Right cardiac atrium (tissue), 5 donors: ENCODE measurements around the gene PHACTR1. TPM values are rescaled to one million over a fixed set of nuclear protein-coding genes. Genes with fewer than 3 reads are reported as not detected.

Experiments used
- ATAC-seq, 2 donors: fragments of 200-7000 bp; cut with Tn5 transposase; one replicate each; pipeline versions ENCODE4 v1.8.0 to v1.9.1; 2020; ENCODE audit warnings: moderate library complexity in 2 of 2, mild to moderate bottlenecking in 1 of 2
- DNase-seq, 3 donors: peaks; one replicate each; pipeline ENCODE4 v3.0.0-alpha.2; 2020
- H3K27ac ChIP-seq: one replicate; pipeline ENCODE4 v1.5.1; 2013; ENCODE audit warnings: mild to moderate bottlenecking, low read length, control low read depth, moderate library complexity
- H3K27me3 ChIP-seq: one replicate; pipeline ENCODE4 v1.6.1; 2013; ENCODE audit not compliant: control insufficient read depth, insufficient read depth
- H3K4me1 ChIP-seq: one replicate; pipeline ENCODE4 v1.6.1; 2013; ENCODE audit warnings: low read length; ENCODE audit not compliant: control insufficient read depth, insufficient read depth
- H3K4me3 ChIP-seq: one replicate; pipeline ENCODE4 v1.5.1; 2013; ENCODE audit warnings: low read length, control low read depth
- H3K9me3 ChIP-seq: one replicate; pipeline ENCODE4 v1.6.1; 2013; ENCODE audit warnings: low read length; ENCODE audit not compliant: control insufficient read depth
- WGBS: extraction: QIAGEN DNeasy Blood & Tissue Kit; methylation state at CpG from one replicate; pipeline ENCODE4 v1.1.7; 2013; 5-methylcytosine and 5-hydroxymethylcytosine counted together
- intact Hi-C, 4 donors: fragments of 100-400 bp; cut with DNase I; formaldehyde crosslinking; loops; one replicate each; pipeline versions ENCODE4 v1.11.0 to v1.14.0; 2022 to 2023
- polyA plus RNA-seq: library from polyadenylated mRNA; stranded (reverse); fragments of 200-250 nt; gene quantifications from one replicate; pipeline ENCODE4 v1.2.3, GENCODE V29; 2013
- total RNA-seq, 4 donors: library from RNA; stranded (reverse); fragmentation: NEBNext Ultra II Directional; extraction: Animal tissue kit (Norgen Biotek cat#: 25700); gene quantifications; one replicate each; pipeline ENCODE4 v1.2.1, GENCODE V29; 2021
- donor health status: healthy with polysubstance abuse.
- donor health status: DM: no; HTN: yes; CAD: no.
- donor health status: DM: no; HTN: no; CAD: no.
- donor health status: DM: no; HTN: yes; CAD: no; lungs with severe emphysema.
- donor health status: DM: yes; HTN: yes; CAD: no.

The PHACTR1 gene
- total and polyA plus RNA-seq, 5 donors: 7.3 to 29.4 (median 25.1) TPM

DNA sequence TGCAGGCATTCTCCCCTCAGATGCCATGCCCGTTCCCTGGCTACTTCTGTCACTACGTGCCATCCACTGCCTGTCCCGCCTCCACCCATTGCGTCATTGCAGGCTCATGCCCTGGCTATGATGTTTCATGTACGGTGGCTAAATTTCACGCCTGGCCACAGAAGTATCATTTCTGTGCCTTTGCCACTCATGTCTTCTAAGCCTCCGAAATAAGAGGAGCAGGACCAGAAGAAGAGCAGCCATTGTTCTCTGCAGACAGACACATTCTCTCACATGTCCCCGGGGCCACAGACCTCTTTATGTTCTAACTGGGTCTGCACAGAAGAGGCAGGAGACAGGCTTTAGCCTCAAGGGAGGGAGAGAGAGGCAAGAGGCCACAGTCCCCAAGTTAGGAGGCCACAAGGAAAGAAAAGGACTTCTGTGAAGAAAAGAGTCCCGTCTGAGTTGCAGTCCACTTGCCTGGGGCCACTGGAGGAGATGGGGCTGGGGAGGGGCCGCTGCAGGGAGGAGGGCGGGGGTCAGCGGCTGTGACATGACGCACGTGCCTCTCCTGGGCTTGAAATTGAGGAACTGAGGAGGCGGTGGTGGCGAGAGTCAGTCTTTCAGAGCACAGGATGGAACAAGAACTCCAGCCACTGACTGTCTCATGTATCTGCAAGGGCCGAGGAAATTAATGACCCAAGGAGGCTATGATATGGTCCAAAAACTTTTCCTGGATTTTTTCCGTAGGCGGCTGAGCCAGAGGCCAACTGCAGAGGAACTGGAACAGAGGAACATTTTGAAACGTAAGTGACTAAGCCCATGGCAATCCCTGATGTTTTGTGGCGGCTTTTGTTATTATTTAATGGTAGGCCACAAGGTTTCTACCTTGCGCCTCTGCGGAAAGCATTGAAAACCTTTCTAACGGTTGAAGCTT, 555.8 kb downstream of the PHACTR1 start:
- peak in 1 of 2 donors; percentile 37 for ATAC-seq
- Histone ChIP-seq H3K9me3 (no peaks in the 10 kb centered on the region), H3K4me1 (no peaks in the 10 kb centered on the region), H3K4me3 (no peak overlapping the region), H3K27me3 (no peaks in the 10 kb centered on the region), H3K27ac (no peak overlapping the region)
- intact Hi-C loops: no loop called here
- 79% methylated on average over 24 of the region's 24 CpGs for WGBS
- DNase-seq: peak; percentile 29 to 75 (median 64)

GRCh38 chr6:13273202-13273930, 556.8 kb downstream of the PHACTR1 start:
- ATAC-seq (no peak), DNase-seq (no peak)
- intact Hi-C loops: no loop called here
- WGBS: 69% methylated on average over 10 of the region's 10 CpGs
- no peak overlapping the region for H3K27ac ChIP-seq
- no peaks in the 10 kb centered on the region for H3K4me1 ChIP-seq
- H3K4me3 ChIP-seq: no peak overlapping the region
- no peaks in the 10 kb centered on the region for H3K27me3 ChIP-seq
- no peaks in the 10 kb centered on the region for H3K9me3 ChIP-seq

- Histone ChIP-seq H3K27me3 (no peaks in the 10 kb centered on the region), H3K4me1 (no peaks in the 10 kb centered on the region), H3K27ac (no peak overlapping the region), H3K9me3 (no peaks in the 10 kb centered on the region), H3K4me3 (no peak overlapping the region)
- 62% methylated on average over 21 of the region's 21 CpGs for WGBS
- intact Hi-C loops: no loop called here
- DNase-seq: peak in 2 of 3 donors; percentile 28 to 51
- no peak for ATAC-seq
These were observed 557.6 kb downstream of the PHACTR1 start for GRCh38 chr6:13273931-13274706.

DNA sequence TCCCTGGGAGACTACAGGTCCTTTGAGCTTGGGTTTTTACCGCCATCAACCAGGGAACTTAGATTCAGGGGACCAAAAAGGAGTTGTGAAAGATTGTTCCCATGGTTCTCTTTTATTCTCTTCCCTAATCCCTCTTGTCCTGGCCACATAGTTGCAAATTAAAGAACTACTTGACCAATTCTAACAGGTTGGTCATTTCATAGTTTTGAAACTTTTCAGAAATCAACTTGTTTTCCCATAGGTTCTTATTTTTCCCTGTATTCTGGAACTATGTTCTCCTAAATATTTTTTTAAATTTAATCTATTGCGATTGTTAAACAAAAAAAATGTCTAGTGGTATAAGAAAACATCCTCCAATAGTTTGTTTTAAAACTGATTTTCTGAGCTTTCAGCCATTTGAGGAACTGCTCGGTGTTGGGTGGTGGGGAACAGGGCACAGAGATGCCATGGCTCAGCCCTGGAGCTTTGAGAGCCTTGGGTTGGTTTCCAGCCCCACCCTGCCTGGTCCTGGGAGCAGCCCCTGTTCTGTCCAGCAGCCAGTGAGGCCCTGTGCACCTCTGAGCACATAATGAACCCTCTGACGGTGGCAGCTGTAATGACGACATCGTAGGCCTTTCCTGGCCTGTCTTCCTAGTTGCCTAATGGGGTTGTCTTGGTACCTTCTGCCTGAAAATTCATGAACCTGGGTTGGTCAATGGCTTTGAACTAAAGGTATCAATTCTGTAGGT, 558.3 kb downstream of the PHACTR1 start:
- no peak overlapping the region for H3K27ac ChIP-seq
- no peaks in the 10 kb centered on the region for H3K9me3 ChIP-seq
- H3K4me3 ChIP-seq: no peak overlapping the region
- WGBS: 73% methylated on average over 6 of the region's 6 CpGs
- intact Hi-C loops: no loop called here
- no peak for ATAC-seq
- H3K27me3 ChIP-seq: no peaks in the 10 kb centered on the region
- H3K4me1 ChIP-seq: peaks cover 2% of the 10 kb centered on the region
- DNase-seq: no peak

DNA sequence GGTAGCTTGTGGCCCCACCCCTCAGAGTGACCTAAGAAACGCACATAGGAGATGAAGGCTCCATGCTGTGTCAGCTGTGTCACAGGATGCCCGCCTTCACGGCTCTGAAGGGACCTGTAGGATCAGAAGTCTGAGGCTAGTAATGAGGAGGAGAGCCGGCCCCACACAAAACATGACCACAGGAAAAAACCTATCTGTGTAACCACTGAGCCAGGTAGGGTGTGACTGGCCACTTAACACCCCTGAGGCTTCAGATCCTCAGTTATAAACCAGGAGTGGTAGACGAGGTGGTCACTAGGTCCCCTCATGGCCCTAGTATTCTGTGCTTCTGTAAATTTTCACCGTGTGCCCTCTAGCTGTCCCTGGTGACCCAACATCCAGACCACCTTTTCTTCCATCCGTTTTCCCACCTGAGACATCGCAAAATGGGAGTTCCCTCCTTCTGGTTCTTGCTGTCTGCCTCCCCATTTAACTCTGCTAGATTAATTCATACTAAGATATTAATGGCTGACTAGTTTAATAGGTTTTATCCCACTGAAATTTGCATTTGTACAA, 558.9 kb downstream of the PHACTR1 start:
- H3K27me3 ChIP-seq: no peaks in the 10 kb centered on the region
- no peak for DNase-seq
- H3K4me3 ChIP-seq: no peak overlapping the region
- no peaks in the 10 kb centered on the region for H3K9me3 ChIP-seq
- peaks cover 2% of the 10 kb centered on the region for H3K4me1 ChIP-seq
- ATAC-seq: no peak
- intact Hi-C loops: no loop called here
- H3K27ac ChIP-seq: no peak overlapping the region
- 88% methylated on average over 8 of the region's 8 CpGs for WGBS

DNA sequence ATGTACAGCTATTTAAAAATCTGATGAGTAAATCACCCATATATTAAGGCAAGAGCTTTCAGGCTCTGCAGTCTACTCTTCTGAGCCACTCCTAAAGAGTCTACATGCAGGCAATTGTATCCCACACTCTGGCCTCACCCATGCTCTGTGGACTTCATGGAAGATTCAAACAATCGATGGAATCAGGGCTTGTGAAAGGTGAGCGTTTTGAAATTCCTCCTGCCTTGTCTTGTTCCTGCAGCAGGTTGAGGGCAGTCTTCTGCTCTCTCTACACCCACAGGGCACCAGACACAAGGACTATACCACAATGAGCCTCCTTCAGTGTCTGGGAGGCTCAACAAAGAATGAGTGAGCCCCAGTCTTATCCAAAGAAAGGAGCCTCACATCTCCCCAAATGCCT, 560.7 kb downstream of the PHACTR1 start:
- intact Hi-C loops: no loop called here
- H3K9me3 ChIP-seq: no peaks in the 10 kb centered on the region
- no peak overlapping the region for H3K27ac ChIP-seq
- H3K4me3 ChIP-seq: no peak overlapping the region
- no peaks in the 10 kb centered on the region for H3K27me3 ChIP-seq
- H3K4me1 ChIP-seq: peaks cover 2% of the 10 kb centered on the region
- no peak for DNase-seq
- 94% methylated on average over 2 of the region's 2 CpGs for WGBS
- ATAC-seq: no peak

GRCh38 chr6:13278164-13278563, 561.6 kb downstream of the PHACTR1 start:
- WGBS: 65% methylated on average over 3 of the region's 3 CpGs
- Histone ChIP-seq H3K4me1 (peaks cover 2% of the 10 kb centered on the region), H3K4me3 (no peak overlapping the region), H3K27ac (no peak overlapping the region), H3K27me3 (no peaks in the 10 kb centered on the region), H3K9me3 (no peaks in the 10 kb centered on the region)
- ATAC-seq: no peak
- intact Hi-C loops: no loop called here
- DNase-seq: no peak

GRCh38 chr6:13278991-13279390, 562.4 kb downstream of the PHACTR1 start:
- Histone ChIP-seq H3K27me3 (no peaks in the 10 kb centered on the region), H3K9me3 (no peaks in the 10 kb centered on the region), H3K27ac (no peak overlapping the region), H3K4me1 (peaks cover 2% of the 10 kb centered on the region), H3K4me3 (no peak overlapping the region)
- WGBS: 69% methylated on average over 4 of the region's 4 CpGs
- intact Hi-C loops: no loop called here
- DNase-seq (no peak), ATAC-seq (no peak)

DNA sequence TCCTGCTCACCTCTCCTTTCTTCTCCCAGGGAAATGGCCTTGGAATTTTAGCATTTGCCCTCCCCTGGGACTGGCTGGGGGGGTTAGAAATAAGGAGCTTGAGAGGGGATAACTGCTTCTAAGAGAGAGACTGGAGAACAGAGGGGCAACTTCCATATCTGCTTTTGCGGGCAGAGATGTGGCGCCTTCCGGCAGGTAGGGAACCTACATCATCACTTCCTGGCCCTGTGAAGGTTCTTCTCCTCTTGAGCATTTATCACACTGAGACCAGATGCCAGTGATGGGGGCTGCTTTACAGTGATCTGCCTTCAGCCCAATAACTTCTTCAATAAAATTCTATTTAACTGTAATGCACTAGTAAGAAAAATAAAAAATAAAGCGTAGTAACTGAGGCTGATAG, 563.7 kb downstream of the PHACTR1 start:
- intact Hi-C loops: no loop called here

GRCh38 chr6:13281686-13282085, 565.1 kb downstream of the PHACTR1 start:
- Histone ChIP-seq H3K27me3 (no peaks in the 10 kb centered on the region), H3K4me3 (no peak overlapping the region), H3K27ac (no peak overlapping the region), H3K9me3 (no peaks in the 10 kb centered on the region), H3K4me1 (peaks cover 2% of the 10 kb centered on the region)
- ATAC-seq (no peak), DNase-seq (no peak)
- intact Hi-C loops: no loop called here
- 70% methylated on average over 9 of the region's 9 CpGs for WGBS

More for the DNA sequence above, 563.7 kb downstream of the PHACTR1 start:
- WGBS: 84% methylated on average over 4 of the region's 4 CpGs
- H3K4me1 ChIP-seq: peaks cover 2% of the 10 kb centered on the region
- ATAC-seq (no peak), DNase-seq (no peak)
- H3K27ac ChIP-seq: no peak overlapping the region
- no peaks in the 10 kb centered on the region for H3K27me3 ChIP-seq
- H3K9me3 ChIP-seq: no peaks in the 10 kb centered on the region
- no peak overlapping the region for H3K4me3 ChIP-seq
